Measurements from ENCODE around the gene CCDC51.

CCDC51 gene

DNA sequence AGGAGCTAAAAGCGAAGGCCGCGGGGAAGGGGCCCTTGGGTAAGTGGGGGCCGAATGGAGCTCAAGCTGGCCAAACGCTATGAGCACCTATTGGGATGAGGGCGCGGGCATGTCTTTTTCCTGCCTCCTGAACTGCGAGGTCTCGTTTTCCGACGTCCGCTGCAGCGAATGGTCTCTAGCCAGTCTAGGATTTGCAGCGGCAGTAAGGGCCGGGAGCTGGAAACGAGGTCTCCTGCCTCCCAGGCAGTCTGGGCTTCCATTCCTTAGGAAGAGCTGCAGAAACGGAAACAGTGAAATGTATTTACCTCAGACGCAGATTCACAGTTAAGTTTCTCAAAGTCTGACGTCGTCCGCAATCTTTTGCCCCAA is 655 bp upstream of the CCDC51 start:
- DNase-seq (ENCODE audit: low read depth) = peak; percentile 30
- TF ChIP-seq, protein P1, sequence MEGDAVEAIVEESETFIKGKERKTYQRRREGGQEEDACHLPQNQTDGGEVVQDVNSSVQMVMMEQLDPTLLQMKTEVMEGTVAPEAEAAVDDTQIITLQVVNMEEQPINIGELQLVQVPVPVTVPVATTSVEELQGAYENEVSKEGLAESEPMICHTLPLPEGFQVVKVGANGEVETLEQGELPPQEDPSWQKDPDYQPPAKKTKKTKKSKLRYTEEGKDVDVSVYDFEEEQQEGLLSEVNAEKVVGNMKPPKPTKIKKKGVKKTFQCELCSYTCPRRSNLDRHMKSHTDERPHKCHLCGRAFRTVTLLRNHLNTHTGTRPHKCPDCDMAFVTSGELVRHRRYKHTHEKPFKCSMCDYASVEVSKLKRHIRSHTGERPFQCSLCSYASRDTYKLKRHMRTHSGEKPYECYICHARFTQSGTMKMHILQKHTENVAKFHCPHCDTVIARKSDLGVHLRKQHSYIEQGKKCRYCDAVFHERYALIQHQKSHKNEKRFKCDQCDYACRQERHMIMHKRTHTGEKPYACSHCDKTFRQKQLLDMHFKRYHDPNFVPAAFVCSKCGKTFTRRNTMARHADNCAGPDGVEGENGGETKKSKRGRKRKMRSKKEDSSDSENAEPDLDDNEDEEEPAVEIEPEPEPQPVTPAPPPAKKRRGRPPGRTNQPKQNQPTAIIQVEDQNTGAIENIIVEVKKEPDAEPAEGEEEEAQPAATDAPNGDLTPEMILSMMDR (IDR thresholded peaks at IDR 0.05; ENCODE audit: low read length, missing control alignments) = no peak
- H3K4me3 ChIP-seq (replicated peaks; ENCODE audit: low read depth, low read length) = peak overlapping the region; percentile 95

DNA sequence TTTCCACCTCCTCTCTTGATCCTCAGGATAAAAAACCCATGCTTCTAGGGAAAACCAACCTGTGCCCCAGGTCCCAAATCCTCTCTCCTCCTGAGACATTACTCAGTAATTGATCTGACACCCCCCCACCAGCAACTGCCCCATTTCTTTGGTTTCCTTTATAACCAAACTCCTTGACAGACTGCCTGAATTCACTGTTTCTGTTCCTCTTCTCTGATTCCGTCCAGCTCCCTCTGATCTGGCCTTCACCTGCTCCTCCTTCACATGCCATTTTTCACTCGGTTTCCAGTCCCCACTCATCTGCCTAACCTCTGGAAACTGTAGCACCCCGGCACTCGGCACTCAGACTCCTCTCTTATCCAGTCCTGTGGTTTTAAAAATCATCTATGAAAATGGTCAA is 2.1 kb downstream of the CCDC51 start:
- DNase-seq (ENCODE audit: low read depth) = no peak
- H3K4me3 ChIP-seq (replicated peaks; ENCODE audit: low read depth, low read length) = no peak overlapping the region
- TF ChIP-seq, protein P1 (IDR thresholded peaks at IDR 0.05; ENCODE audit: low read length, missing control alignments) = no peak

DNA sequence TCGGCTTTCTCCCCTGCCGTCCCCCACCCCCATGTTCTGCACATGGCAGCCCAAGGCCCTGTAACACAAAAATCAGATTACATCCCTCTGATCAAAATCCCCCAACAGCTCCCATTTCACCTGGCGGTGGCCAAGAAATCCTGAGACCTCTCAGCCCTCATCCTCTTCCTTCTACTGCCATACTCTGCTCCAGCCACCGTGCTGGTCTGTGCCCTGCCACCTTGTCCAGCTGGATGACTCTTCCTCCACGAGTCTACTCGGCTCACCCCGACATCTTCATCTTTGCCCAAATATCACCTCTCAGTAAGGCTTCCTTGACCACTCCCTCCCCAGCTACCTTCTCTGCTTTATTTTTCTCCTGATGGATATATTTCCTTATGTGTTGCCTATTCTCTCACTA is 3.1 kb downstream of the CCDC51 start:
- no peak overlapping the region for H3K4me3 ChIP-seq (replicated peaks; ENCODE audit: low read depth, low read length)
- TF ChIP-seq, protein P1 (IDR thresholded peaks at IDR 0.05; ENCODE audit: low read length, missing control alignments) = no peak
- DNase-seq (ENCODE audit: low read depth) = no peak

DNA sequence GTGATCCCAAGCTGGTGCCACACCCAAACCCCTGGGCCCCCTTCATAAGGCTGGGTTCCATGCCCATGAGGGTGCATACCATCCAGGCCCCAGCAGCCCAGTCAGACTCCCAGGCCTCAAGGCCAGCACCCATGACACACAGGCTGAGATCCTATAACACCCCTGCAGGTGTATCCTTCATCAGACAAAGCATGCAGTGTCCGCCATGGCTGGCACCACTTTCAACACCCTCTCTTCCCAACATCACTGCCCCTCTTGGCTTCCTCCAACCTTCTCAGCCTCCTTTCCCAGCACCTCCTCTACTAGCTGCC is 3.5 kb downstream of the CCDC51 start:
- H3K4me3 ChIP-seq (replicated peaks; ENCODE audit: low read depth, low read length) = no peak overlapping the region
- DNase-seq (ENCODE audit: low read depth) = no peak
- TF ChIP-seq, protein P1 (IDR thresholded peaks at IDR 0.05; ENCODE audit: low read length, missing control alignments) = no peak

DNA sequence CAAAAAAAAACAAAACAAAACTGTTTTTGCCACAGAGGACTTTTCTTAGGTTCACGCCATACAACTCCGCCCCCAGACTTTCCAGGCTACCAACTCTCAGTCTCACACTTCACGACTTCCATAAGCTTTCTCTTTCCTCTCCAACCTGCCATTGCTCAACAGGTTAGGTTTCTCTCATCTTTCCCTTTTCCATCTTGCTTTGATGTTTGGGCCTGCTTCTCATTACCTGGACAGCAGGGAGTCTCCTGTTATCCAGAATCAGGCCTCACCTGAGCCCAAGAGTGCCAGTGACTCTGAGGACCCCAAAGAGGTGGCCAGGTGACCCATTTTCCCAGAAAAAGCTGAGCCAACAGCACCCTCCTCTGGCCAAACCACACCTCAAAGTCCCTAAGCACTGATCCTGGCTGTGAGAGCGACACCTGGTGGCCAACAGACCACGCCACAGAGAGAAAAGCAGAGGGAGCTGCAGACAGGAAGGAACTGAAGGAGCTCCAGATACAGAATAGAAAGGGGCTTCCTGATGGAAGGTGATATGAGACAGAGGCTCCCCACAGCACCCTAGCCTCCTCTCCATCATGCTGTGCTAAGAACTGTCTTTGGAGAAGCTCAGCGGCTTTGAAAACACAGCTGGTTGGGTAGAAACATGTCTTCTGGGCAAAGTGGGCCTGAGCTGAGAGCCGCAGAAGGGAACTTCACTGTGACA is 4.0 kb downstream of the CCDC51 start:
- H3K4me3 ChIP-seq (replicated peaks; ENCODE audit: low read depth, low read length) = no peak overlapping the region
- TF ChIP-seq, protein P1 (IDR thresholded peaks at IDR 0.05; ENCODE audit: low read length, missing control alignments) = peak; percentile 100
- DNase-seq (ENCODE audit: low read depth) = peak; percentile 87

DNA sequence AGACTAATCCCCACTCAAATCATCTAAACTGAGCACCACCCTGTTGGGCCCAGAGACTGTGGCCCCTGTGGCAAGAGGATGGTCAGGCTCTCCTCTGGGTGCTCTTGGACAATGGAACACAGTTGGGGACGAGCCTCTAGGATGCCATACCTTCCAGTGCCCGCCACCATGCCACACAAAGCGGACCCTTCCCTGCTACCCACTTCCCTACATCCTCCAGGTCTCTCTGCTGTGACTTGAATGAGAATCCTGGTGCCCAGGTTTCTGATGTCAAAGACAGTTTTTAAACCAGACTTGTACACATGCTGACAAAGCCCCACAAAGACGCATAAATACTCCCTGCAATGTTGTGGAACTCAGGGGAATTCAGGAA is 4.7 kb downstream of the CCDC51 start:
- DNase-seq (ENCODE audit: low read depth) = no peak
- H3K4me3 ChIP-seq (replicated peaks; ENCODE audit: low read depth, low read length) = no peak overlapping the region
- TF ChIP-seq, protein P1 (IDR thresholded peaks at IDR 0.05; ENCODE audit: low read length, missing control alignments) = no peak

DNA sequence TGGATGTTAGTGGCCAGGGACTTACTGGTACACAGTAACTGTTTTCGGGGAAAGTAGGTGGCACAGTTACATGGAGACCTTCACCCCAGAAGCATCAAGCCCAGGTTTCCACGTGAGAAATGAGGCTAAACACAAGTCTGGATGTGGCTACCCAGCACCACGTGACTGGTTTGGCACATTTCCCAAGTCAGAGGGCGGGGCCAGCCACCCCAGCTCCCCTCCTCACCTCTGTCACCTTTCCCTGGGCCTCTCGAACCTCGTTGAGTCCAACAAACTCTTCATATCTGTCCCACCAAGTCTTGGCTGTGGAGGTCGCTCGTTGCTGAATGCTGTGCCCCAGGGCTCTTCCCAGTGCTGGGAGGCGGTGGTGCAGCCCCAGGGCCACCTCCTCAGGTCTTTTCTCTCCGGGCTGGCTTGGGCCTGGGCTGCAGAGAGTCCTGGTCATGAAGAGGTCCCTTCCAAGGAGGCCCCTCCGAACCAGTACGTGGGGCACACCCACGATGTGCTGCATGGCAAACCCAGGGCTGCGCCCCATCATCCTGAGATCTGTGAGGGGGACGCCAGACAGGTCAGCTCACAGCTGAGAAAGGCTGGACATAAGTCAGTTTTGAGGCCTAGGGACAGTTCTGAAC is 5.2 kb downstream of the CCDC51 start:
- no peak overlapping the region for H3K4me3 ChIP-seq (replicated peaks; ENCODE audit: low read depth, low read length)
- TF ChIP-seq, protein P1 (IDR thresholded peaks at IDR 0.05; ENCODE audit: low read length, missing control alignments) = no peak
- DNase-seq (ENCODE audit: low read depth) = no peak

All from fibroblast of pulmonary artery (primary cell).